Measurements from ENCODE around the gene CHTF18. TPM values are rescaled to one million over a fixed set of nuclear protein-coding genes. Genes with fewer than 3 reads are reported as not detected.

Gene CHTF18
- total RNA-seq, 1 donor from 2014 or later = 56.8 TPM

DNA sequence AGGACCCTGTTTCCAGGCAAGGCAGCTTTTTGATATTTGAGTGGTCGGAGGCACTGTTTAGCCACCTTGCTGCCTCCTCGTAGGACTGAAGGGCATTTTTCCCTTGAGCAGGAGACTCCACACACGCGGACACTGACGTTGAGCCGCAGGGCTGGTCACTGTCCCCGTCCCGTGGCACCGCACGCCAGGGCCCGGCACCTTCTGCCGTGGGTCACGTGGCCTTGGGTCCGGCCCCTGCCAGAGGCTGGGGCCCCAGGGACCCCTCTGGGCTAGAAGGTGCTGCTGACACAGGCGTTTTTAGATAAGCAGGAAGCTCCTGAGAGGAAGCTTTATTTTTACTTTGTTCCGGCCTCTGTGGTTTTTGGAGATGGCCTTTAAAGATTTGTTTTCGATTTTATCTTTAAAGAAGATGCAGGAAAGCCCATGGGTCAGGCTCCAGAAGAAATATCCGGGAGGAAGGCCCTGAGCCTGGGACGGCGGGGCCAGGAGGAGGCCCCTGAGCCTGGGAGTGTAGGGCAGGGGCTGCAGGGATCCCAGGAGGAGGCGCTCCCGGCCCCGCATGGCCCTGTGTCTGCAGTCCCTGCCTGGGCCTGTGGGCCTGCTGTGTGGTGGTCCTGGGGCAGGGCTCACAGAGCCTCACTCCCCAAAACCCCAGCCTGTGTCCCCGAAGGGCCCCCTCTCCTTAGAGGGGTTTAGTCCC, 42.6 kb downstream of the CHTF18 start:
- no peak for DNase-seq (ENCODE audit: low spot score)
- Mint-ChIP-seq H3K9me3 (ENCODE audit: unreplicated experiment) (no peaks in the 10 kb centered on the region), H3K4me3 (ENCODE audit: unreplicated experiment) (no peak overlapping the region), H3K4me1 (ENCODE audit: unreplicated experiment) (no peaks in the 10 kb centered on the region), H3K27ac (ENCODE audit: unreplicated experiment) (no peak overlapping the region), H3K36me3 (ENCODE audit: low read depth, unreplicated experiment) (no peaks in the 10 kb centered on the region), H3K27me3 (ENCODE audit: unreplicated experiment) (peaks cover 10% of the 10 kb centered on the region)
- TF ChIP-seq, protein P1, sequence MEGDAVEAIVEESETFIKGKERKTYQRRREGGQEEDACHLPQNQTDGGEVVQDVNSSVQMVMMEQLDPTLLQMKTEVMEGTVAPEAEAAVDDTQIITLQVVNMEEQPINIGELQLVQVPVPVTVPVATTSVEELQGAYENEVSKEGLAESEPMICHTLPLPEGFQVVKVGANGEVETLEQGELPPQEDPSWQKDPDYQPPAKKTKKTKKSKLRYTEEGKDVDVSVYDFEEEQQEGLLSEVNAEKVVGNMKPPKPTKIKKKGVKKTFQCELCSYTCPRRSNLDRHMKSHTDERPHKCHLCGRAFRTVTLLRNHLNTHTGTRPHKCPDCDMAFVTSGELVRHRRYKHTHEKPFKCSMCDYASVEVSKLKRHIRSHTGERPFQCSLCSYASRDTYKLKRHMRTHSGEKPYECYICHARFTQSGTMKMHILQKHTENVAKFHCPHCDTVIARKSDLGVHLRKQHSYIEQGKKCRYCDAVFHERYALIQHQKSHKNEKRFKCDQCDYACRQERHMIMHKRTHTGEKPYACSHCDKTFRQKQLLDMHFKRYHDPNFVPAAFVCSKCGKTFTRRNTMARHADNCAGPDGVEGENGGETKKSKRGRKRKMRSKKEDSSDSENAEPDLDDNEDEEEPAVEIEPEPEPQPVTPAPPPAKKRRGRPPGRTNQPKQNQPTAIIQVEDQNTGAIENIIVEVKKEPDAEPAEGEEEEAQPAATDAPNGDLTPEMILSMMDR (IDR thresholded peaks at IDR 0.05; ENCODE audit: unreplicated experiment) = no peak

DNA sequence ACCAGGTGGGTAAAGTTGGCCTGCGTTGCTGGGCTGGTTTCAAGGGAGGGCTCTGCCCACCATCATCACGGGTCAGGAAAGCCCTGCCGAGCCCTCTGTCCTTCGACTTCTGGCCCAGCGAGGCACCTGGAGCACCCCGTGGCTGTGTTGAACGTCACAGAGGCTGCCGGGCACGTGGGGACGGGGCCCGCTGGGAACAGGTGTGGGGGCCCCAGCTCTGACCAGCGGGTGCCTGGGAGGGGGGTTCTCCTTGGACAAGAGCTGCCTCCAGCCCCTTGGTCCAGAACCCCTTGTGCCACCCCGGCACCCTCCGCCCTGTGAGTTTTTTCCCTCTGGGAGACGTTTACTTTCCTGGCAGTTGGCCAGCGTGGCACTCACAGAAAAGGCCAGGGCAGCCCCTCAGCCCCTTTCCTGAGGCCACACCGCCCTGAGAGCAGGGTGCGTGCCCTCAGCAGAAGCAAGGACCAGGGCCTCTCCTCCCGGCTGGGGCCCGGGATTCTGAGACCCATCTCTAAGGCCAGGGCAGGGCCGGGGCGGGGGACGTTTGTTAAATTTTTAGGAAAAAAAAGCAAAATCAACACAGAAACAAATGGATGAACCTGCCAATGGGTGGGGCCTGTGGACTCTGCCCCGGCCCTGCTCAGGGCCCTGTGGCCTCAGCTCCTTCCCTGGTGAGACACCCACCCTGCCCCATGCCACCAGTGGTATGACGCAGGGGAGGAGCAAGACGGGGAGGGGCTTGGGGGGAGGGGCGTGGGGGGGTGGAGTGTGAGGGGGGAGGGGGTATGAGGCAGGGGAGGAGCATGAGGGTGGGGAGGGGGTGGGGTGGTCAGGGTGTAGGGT, 43.4 kb downstream of the CHTF18 start:
- H3K9me3 Mint-ChIP-seq (ENCODE audit: unreplicated experiment) = no peaks in the 10 kb centered on the region
- peaks cover 4% of the 10 kb centered on the region for H3K36me3 Mint-ChIP-seq (ENCODE audit: low read depth, unreplicated experiment)
- TF ChIP-seq, protein P1 (IDR thresholded peaks at IDR 0.05; ENCODE audit: unreplicated experiment) = no peak
- H3K4me3 Mint-ChIP-seq (ENCODE audit: unreplicated experiment) = no peak overlapping the region
- no peak overlapping the region for H3K27ac Mint-ChIP-seq (ENCODE audit: unreplicated experiment)
- H3K4me1 Mint-ChIP-seq (ENCODE audit: unreplicated experiment) = no peaks in the 10 kb centered on the region
- H3K27me3 Mint-ChIP-seq (ENCODE audit: unreplicated experiment) = peaks cover 10% of the 10 kb centered on the region
- DNase-seq (ENCODE audit: low spot score) = no peak

DNA sequence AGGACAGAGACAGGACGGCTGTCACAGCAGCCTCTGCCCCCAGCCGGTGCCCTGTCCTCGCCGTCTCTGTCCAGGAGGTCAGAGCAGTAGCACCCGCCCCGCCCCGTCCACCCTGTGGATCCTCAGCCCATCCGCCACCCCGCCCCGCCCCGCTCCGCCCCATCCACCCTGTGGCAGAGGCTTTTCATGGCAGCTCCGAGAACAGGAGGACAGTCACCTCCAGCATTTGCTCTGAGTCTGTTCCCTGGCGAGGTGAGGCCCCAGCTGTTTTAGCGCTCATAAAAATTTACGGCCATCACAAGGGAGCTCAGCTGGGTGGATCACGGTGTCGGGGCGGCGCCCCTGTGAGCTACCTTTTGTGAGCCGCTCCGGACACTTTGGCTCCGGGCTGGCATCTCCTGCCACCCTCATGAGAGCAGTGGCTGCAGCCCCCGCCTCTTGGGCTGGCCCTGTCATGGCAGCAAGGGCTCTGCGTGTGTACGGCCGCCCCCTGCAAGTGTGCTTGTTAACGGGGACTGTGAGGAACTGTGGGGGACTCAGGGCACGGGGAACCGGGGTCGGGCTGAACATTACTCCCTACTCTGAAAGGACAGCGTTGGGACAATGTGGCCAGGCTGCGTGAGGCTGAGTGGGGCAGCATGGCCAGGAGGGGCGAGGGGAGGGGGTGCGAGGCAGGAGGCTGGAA, 44.4 kb downstream of the CHTF18 start:
- Mint-ChIP-seq H3K36me3 (ENCODE audit: low read depth, unreplicated experiment) (peaks cover 4% of the 10 kb centered on the region), H3K27me3 (ENCODE audit: unreplicated experiment) (peaks cover 12% of the 10 kb centered on the region), H3K27ac (ENCODE audit: unreplicated experiment) (no peak overlapping the region)

GRCh38 chr16:833411-833810, 45.0 kb downstream of the CHTF18 start:
- no peak overlapping the region for H3K4me3 Mint-ChIP-seq (ENCODE audit: unreplicated experiment)
- no peaks in the 10 kb centered on the region for H3K4me1 Mint-ChIP-seq (ENCODE audit: unreplicated experiment)
- DNase-seq (ENCODE audit: low spot score) = no peak
- H3K36me3 Mint-ChIP-seq (ENCODE audit: low read depth, unreplicated experiment) = peaks cover 8% of the 10 kb centered on the region
- peaks cover 12% of the 10 kb centered on the region for H3K27me3 Mint-ChIP-seq (ENCODE audit: unreplicated experiment)
- no peak overlapping the region for H3K27ac Mint-ChIP-seq (ENCODE audit: unreplicated experiment)
- H3K9me3 Mint-ChIP-seq (ENCODE audit: unreplicated experiment) = no peaks in the 10 kb centered on the region
- TF ChIP-seq, protein P1 (IDR thresholded peaks at IDR 0.05; ENCODE audit: unreplicated experiment) = no peak

More for the DNA sequence above, 44.4 kb downstream of the CHTF18 start:
- TF ChIP-seq, protein P1 (IDR thresholded peaks at IDR 0.05; ENCODE audit: unreplicated experiment) = no peak
- DNase-seq (ENCODE audit: low spot score) = no peak
- H3K9me3 Mint-ChIP-seq (ENCODE audit: unreplicated experiment) = no peaks in the 10 kb centered on the region
- H3K4me3 Mint-ChIP-seq (ENCODE audit: unreplicated experiment) = no peak overlapping the region
- H3K4me1 Mint-ChIP-seq (ENCODE audit: unreplicated experiment) = no peaks in the 10 kb centered on the region
